ENCODE data around the gene CCER1.

The CCER1 gene

GRCh38 chr12:90921536-90921935 is 33.4 kb downstream of the CCER1 start:
- no peak for DNase-seq (ENCODE audit: low read depth in 2 of 2)

GRCh38 chr12:90920222-90920621 is 34.8 kb downstream of the CCER1 start:
- no peak for DNase-seq (ENCODE audit: low read depth in 2 of 2)

- DNase-seq (ENCODE audit: low read depth in 2 of 2): no peak
Measured at GRCh38 chr12:90917431-90917830, 37.5 kb downstream of the CCER1 start.

DNA sequence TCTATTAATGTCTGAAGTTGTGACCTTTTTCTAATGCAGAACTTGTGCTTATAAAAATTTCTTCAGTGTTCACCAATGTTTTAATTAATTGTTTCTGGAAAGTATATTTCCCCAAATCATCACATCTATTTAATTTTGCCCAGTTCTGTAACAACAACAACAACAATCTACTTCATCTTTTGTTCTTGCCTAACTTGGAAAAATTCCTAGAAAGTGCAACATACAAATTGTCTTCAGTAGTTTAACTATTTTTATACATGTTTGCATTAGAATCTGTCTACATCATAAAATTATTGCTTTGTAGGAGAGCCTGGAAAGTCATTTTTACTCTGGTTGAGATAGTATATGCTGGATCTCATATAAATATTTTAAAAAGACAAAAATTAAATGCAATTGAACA is 38.5 kb downstream of the CCER1 start:
- no peak for DNase-seq (ENCODE audit: low read depth in 2 of 2)

- DNase-seq (ENCODE audit: low read depth in 2 of 2): no peak
Measured at GRCh38 chr12:90915353-90915752, 39.6 kb downstream of the CCER1 start.

GRCh38 chr12:90910958-90911357 is 44.0 kb downstream of the CCER1 start:
- no peak for DNase-seq (ENCODE audit: low read depth in 2 of 2)

- no peak for DNase-seq (ENCODE audit: low read depth in 2 of 2)
Measured at GRCh38 chr12:90909069-90909770, 45.8 kb downstream of the CCER1 start.

DNA sequence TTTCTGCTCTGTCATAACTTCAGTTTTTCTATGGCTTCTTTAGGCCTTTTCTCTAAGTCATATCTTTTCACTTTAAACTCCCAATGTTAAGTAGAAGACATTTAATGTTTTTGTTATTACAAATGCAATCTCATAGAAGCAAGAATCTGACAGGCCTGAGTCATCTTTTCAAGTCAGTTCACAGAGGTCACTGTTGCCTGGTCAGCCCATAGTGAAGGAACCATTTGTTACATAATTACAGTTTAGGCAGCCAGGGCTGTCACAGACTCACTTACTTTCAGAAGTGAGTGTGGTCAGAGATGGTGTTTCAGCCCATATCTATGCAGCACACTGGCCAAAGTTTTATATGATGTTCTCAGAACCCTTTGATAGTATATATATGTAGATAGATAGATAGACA is 46.5 kb downstream of the CCER1 start:
- no peak for DNase-seq (ENCODE audit: low read depth in 2 of 2)

DNA sequence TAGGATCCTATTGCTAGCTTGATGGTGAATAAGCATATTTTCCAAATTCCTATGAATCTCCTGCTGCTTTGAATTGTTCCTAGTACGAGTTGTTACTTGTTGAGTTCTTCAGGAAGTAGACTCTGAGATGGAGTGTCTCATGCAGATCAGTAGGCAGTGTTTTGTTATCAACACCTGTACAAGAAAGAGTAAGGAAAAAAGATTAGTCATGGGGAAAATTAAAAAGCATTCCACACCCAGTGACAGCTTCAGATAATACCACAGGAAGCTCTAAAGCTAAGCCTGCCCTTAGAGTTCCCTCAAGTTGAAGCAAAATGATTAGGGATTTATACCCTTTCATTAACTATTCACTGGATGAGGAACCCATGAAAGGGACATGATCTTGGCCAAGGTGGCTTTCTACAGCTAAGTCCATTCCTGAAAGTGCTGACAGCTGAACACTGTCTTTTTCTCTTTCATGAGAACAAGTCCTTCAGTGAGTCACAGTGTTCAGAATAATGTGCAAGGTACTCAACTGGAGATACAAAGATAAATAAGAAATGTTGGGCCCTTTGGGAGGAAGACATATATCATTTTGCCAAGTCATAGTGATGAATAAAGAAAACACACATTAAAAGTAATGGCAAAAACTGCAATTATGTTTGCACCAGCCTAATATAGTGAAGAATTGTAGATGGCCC is 49.1 kb downstream of the CCER1 start:
- no peak for DNase-seq (ENCODE audit: low read depth in 2 of 2)

- no peak for DNase-seq (ENCODE audit: low read depth in 2 of 2)
Measured at GRCh38 chr12:90902596-90902995, 52.4 kb downstream of the CCER1 start.

Data from stimulated activated CD8-positive, alpha-beta memory T cell treated with anti-CD3 and anti-CD28 coated beads, Interleukin-2, amount 100 ng/mL, for 1 hour (primary cell).